H1 (cell line): ENCODE measurements around the gene OXSR1. TPM values are rescaled to one million over a fixed set of nuclear protein-coding genes. Genes with fewer than 3 reads are reported as not detected.

Experiments
- CBX5 ChIP-seq: fragments of 300-800, 300-1000 bp; sonication (generic); IDR thresholded peaks from 2 replicates; pipeline ENCODE4 v1.7.1; 2016; ENCODE audit warnings: antibody characterized with exemption, low read length, low read depth
- CHD1 ChIP-seq: IDR thresholded peaks from 2 replicates; pipeline ENCODE4 v1.6.1; 2012; ENCODE audit warnings: low read depth, low read length, improper control_type of control experiment
- CHD2 ChIP-seq: IDR thresholded peaks from 2 replicates; pipeline ENCODE4 v1.6.1; 2012; ENCODE audit warnings: low read length, improper control_type of control experiment
- EZH2 ChIP-seq: fragments of 200-600 bp; sonication (generic); IDR thresholded peaks from 2 replicates; pipeline ENCODE4 v1.7.1; 2012; ENCODE audit warnings: low read depth, mild to moderate bottlenecking, moderate library complexity, low read length, inconsistent platforms; ENCODE audit not compliant: severe bottlenecking
- SAP30 ChIP-seq: fragments of 300-600 bp; sonication (generic); IDR thresholded peaks from 2 replicates; pipeline ENCODE4 v1.7.1; 2012; ENCODE audit warnings: low read length, moderate library complexity, mild to moderate bottlenecking, inconsistent platforms; ENCODE audit not compliant: insufficient read depth, insufficient replicate concordance
- TCF12 ChIP-seq: IDR thresholded peaks from 2 replicates; pipeline ENCODE4 v1.6.1; 2011; ENCODE audit warnings: low read depth, mild to moderate bottlenecking, low read length
- USF2 ChIP-seq: IDR thresholded peaks from 2 replicates; pipeline ENCODE4 v1.6.1; 2011; ENCODE audit warnings: low read length, improper control_type of control experiment
- polyA plus RNA-seq, 7 experiments: library from polyadenylated mRNA; depleted of rRNA in 3 of 7; stranded (reverse) in 5 of 7; unstranded in 2 of 7; fragments of >200 nt in 5 of 7; fragments of 200-250 nt in 2 of 7; gene quantifications; 1 replicate in 5 of 7; 2 replicates in 1 of 7; 4 replicates in 1 of 7; pipeline versions ENCODE4 v1.2.1 to v1.2.3, GENCODE V29; 2011 to 2013; ENCODE audit warnings: missing spikeins in 2 of 7, mixed read lengths in 2 of 7
- total RNA-seq: library from RNA; stranded (reverse); fragmentation: NEBNext Ultra II Directional; extraction: Animal tissue kit (Norgen Biotek cat#: 25700); gene quantifications from 2 replicates; pipeline ENCODE4 v1.2.1, GENCODE V29; 2021

The OXSR1 gene
- total and polyA plus RNA-seq, 2 of the 8 experiments (the other 6 are each of a cell fraction or from before 2014, with no cell fraction given) = 25.1 to 47.0 TPM

GRCh38 chr3:38118421-38119247 is 46.7 kb upstream of the OXSR1 start (continued):
- TF ChIP-seq CHD2 = no peak
- no peak for TF ChIP-seq USF2
- no peak for TF ChIP-seq EZH2
- TF ChIP-seq CBX5 = no peak
- TF ChIP-seq CHD1 = no peak
- no peak for TF ChIP-seq SAP30
- TF ChIP-seq TCF12 = no peak
